K562 (cell line): ENCODE measurements around the gene MDP1. TPM values are rescaled to one million over a fixed set of nuclear protein-coding genes. Genes with fewer than 3 reads are reported as not detected.
A peak's percentile ranks its signal among the peaks of the same experiment; 100 is the strongest.

Experiments
- ARNT ChIP-seq, 2 experiments: fragments of 450-650 bp; IDR thresholded peaks; 2 replicates each; pipeline ENCODE4 v1.6.1; 2016; ENCODE audit warnings: mild to moderate bottlenecking in 1 of 2
- ELF1 ChIP-seq: fragments of 200-800 bp; sonication (Bioruptor generic); IDR thresholded peaks from 2 replicates; pipeline ENCODE4 v1.6.1; 2016; ENCODE audit warnings: missing genetic modification characterization, missing compliant biosample characterization
- FOXA3 ChIP-seq, 2 experiments: fragments of 450-650 bp in 1 of 2; sonication (generic) in 1 of 2; formaldehyde crosslinking; IDR thresholded peaks in 1 of 2; conservative IDR thresholded peaks in 1 of 2; 2 replicates each; pipeline versions ENCODE4 v1.4.0 to v1.8.0; 2020 to 2022; ENCODE audit warnings: mild to moderate bottlenecking in 2 of 2, missing genetic modification reagents in 1 of 2
- FOXK2 ChIP-seq, 2 experiments: fragments of 450-650 bp; IDR thresholded peaks in 1 of 2; conservative IDR thresholded peaks in 1 of 2; 2 replicates each; pipeline ENCODE4 v1.6.1; 2016; ENCODE audit warnings: low read depth in 2 of 2, mild to moderate bottlenecking in 1 of 2
- GATAD2B ChIP-seq: fragments of 450-650 bp; IDR thresholded peaks from 2 replicates; pipeline ENCODE4 v1.6.1; 2017; ENCODE audit warnings: mild to moderate bottlenecking, borderline replicate concordance
- HNRNPL ChIP-seq: fragments of 200-400 bp; formaldehyde crosslinking; IDR thresholded peaks from 2 replicates; pipeline ENCODE4 v1.6.1; 2017; ENCODE audit warnings: low read depth, mild to moderate bottlenecking, low read length
- NR2C2 ChIP-seq, 2 experiments: fragments of 200-800 bp in 1 of 2; sonication (Bioruptor generic) in 1 of 2; sonication (generic) in 1 of 2; formaldehyde crosslinking in 1 of 2; IDR thresholded peaks; 2 replicates each; pipeline versions ENCODE4 v1.6.1 to v1.8.0; 2016 to 2022; ENCODE audit warnings: mild to moderate bottlenecking in 1 of 2, missing compliant biosample characterization in 1 of 2, missing genetic modification characterization in 1 of 2, missing genetic modification reagents in 1 of 2
- PHF20 ChIP-seq: fragments of 450-650 bp; IDR thresholded peaks from 2 replicates; pipeline ENCODE4 v1.6.1; 2018; ENCODE audit not compliant: partially characterized antibody
- SRSF1 ChIP-seq: fragments of 200-400 bp; formaldehyde crosslinking; IDR thresholded peaks from 2 replicates; pipeline ENCODE4 v1.6.1; 2017; ENCODE audit warnings: mild to moderate bottlenecking, low read depth, low read length, moderate library complexity
- TAF9B ChIP-seq: fragments of 450-650 bp; IDR thresholded peaks from 2 replicates; pipeline ENCODE4 v1.6.1; 2018; ENCODE audit warnings: mild to moderate bottlenecking; ENCODE audit not compliant: partially characterized antibody
- ZNF764 ChIP-seq: fragments of 250-450 bp; sonication (Bioruptor Pico); IDR thresholded peaks from 2 replicates; pipeline ENCODE4 v1.4.0; 2020; ENCODE audit warnings: low read depth, mild to moderate bottlenecking, moderate library complexity
- polyA plus RNA-seq, 8 experiments: library from polyadenylated mRNA; depleted of rRNA in 4 of 8; stranded (reverse) in 5 of 8; unstranded in 3 of 8; fragments of >200 nt; fragmentation: Nextera tagmentation in 2 of 8; fragmentation: Illumina TruSeq in 1 of 8; extraction: Ambion mirVana in 2 of 8; extraction: Trizol in 1 of 8; gene quantifications; 2 replicates each; pipeline versions ENCODE4 v1.2.1 to v1.2.3, GENCODE V29; 2011 to 2014; ENCODE audit warnings: inconsistent platforms in 1 of 8, missing spikeins in 1 of 8
- total RNA-seq, 7 experiments: library from RNA; depleted of rRNA in 6 of 7; stranded (reverse); fragments of >200 nt in 6 of 7; fragmentation: Illumina TruSeq in 2 of 7; extraction: Trizol in 2 of 7; gene quantifications; 2 replicates each; pipeline versions ENCODE4 v1.2.1 to v1.2.3, GENCODE V29; 2011 to 2021; ENCODE audit warnings: low replicate concordance in 1 of 7
- TF ChIP-seq, protein P1 (sequence below), 2 experiments: fragments of 450-650 bp in 1 of 2; sonication (generic) in 1 of 2; formaldehyde crosslinking in 1 of 2; IDR thresholded peaks; 2 replicates each; pipeline versions ENCODE4 v1.7.1 to v1.9.0; 2016 to 2022; ENCODE audit warnings: inconsistent platforms in 1 of 2, mild to moderate bottlenecking in 1 of 2, missing genetic modification reagents in 1 of 2
- TF ChIP-seq, protein P2 (sequence below): fragments of 450-650 bp; conservative IDR thresholded peaks from 2 replicates; pipeline ENCODE4 v1.6.1; 2016; ENCODE audit warnings: missing genetic modification characterization, low read depth, mild to moderate bottlenecking, control low read depth, missing compliant biosample characterization
- TF ChIP-seq, protein P3 (sequence below): fragments of 450-650 bp; IDR thresholded peaks from 2 replicates; pipeline ENCODE4 v1.6.1; 2016

Gene MDP1
- total and polyA plus RNA-seq, 9 of the 15 experiments (the other 6 are each of a cell fraction or from before 2014, with no cell fraction given) = 2.7 to 29.6 (median 11.0) TPM

DNA sequence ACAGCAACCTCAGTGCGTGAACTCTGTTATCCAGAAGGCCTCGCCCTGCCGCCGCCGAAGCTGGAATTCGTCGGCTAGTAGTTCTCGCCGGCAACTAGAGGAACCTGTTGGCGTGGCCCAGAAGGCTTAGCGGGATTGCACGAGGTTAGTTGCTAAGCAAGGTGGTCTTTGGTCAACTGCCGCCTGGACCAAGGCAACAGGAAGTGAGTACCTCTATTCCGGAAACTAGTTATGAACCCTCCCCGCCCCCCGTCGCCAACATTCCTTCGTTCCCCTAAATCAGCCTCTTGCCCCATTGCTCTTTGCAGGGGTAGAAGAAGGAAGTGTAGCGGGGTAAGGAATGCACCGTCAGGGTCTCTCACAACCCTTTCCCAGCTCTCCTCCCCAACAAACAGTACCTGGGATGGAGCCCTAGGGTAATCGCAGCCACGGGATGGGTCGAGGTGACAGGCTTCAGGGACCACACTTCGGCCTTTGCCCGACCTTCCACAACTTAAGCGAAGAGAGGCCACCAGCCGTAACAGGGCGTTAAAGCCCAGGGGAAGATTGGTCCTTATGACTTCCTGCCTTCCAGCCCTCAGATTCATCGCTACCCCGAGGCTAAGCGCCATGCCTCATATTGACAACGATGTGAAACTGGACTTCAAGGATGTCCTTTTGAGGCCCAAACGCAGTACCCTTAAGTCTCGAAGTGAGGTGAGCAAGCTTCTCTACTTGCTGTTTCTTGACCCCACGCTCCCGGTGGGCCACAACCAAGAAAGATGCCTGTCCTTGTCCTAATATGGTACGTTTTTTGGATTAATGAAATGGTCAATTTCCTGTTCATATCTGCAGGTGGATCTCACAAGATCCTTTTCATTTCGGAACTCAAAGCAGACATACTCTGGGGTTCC, 17.0 kb upstream of the MDP1 start, which contains the start of gene GMPR2 (continued):
- TF ChIP-seq, protein P1, sequence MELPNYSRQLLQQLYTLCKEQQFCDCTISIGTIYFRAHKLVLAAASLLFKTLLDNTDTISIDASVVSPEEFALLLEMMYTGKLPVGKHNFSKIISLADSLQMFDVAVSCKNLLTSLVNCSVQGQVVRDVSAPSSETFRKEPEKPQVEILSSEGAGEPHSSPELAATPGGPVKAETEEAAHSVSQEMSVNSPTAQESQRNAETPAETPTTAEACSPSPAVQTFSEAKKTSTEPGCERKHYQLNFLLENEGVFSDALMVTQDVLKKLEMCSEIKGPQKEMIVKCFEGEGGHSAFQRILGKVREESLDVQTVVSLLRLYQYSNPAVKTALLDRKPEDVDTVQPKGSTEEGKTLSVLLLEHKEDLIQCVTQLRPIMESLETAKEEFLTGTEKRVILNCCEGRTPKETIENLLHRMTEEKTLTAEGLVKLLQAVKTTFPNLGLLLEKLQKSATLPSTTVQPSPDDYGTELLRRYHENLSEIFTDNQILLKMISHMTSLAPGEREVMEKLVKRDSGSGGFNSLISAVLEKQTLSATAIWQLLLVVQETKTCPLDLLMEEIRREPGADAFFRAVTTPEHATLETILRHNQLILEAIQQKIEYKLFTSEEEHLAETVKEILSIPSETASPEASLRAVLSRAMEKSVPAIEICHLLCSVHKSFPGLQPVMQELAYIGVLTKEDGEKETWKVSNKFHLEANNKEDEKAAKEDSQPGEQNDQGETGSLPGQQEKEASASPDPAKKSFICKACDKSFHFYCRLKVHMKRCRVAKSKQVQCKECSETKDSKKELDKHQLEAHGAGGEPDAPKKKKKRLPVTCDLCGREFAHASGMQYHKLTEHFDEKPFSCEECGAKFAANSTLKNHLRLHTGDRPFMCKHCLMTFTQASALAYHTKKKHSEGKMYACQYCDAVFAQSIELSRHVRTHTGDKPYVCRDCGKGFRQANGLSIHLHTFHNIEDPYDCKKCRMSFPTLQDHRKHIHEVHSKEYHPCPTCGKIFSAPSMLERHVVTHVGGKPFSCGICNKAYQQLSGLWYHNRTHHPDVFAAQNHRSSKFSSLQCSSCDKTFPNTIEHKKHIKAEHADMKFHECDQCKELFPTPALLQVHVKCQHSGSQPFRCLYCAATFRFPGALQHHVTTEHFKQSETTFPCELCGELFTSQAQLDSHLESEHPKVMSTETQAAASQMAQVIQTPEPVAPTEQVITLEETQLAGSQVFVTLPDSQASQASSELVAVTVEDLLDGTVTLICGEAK (IDR thresholded peaks at IDR 0.05) = peak; percentile 93
- TF ChIP-seq, protein P1 (CRISPR knock-in tag; IDR thresholded peaks at IDR 0.05) = no peak
- TF ChIP-seq FOXA3 (CRISPR knock-in tag; conservative IDR thresholded peaks at IDR 0.05 in 1 of 2, IDR thresholded peaks at IDR 0.05 in 1 of 2) = no peak
- TF ChIP-seq ZNF764 = no peak
- TF ChIP-seq PHF20 = peak; percentile 49
- no peak for TF ChIP-seq SRSF1
- TF ChIP-seq, protein P2, sequence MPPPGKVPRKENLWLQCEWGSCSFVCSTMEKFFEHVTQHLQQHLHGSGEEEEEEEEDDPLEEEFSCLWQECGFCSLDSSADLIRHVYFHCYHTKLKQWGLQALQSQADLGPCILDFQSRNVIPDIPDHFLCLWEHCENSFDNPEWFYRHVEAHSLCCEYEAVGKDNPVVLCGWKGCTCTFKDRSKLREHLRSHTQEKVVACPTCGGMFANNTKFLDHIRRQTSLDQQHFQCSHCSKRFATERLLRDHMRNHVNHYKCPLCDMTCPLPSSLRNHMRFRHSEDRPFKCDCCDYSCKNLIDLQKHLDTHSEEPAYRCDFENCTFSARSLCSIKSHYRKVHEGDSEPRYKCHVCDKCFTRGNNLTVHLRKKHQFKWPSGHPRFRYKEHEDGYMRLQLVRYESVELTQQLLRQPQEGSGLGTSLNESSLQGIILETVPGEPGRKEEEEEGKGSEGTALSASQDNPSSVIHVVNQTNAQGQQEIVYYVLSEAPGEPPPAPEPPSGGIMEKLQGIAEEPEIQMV = no peak
- no peak for TF ChIP-seq ARNT (IDR thresholded peaks at IDR 0.05)
- peak; percentile 38 for TF ChIP-seq TAF9B
- peak in 1 of 2 experiments; percentile 51; a peak in 1 of 4 replicates for TF ChIP-seq FOXK2 (conservative IDR thresholded peaks at IDR 0.05 in 1 of 2, IDR thresholded peaks at IDR 0.05 in 1 of 2; ENCODE audit: low read depth in 2 of 2)
- TF ChIP-seq GATAD2B = no peak
- no peak for TF ChIP-seq NR2C2 (CRISPR knock-in tag; IDR thresholded peaks at IDR 0.05)
- peak; percentile 97 for TF ChIP-seq NR2C2 (tag; IDR thresholded peaks at IDR 0.05)
- TF ChIP-seq HNRNPL = no peak
- peak; percentile 61; the same call in 1 of the 2 replicates for TF ChIP-seq ELF1
- TF ChIP-seq, protein P3, sequence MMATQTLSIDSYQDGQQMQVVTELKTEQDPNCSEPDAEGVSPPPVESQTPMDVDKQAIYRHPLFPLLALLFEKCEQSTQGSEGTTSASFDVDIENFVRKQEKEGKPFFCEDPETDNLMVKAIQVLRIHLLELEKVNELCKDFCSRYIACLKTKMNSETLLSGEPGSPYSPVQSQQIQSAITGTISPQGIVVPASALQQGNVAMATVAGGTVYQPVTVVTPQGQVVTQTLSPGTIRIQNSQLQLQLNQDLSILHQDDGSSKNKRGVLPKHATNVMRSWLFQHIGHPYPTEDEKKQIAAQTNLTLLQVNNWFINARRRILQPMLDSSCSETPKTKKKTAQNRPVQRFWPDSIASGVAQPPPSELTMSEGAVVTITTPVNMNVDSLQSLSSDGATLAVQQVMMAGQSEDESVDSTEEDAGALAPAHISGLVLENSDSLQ = peak; percentile 41; the same call in 1 of the 2 replicates
